HepG2 (cell line): ENCODE measurements around the gene RNGTT. TPM values are rescaled to one million over a fixed set of nuclear protein-coding genes. Genes with fewer than 3 reads are reported as not detected.

Experiments used
- ATAC-seq: fragments of 200-7000 bp; cut with Tn5 transposase; 3 replicates; pipeline ENCODE4 v1.9.1; 2020; ENCODE audit warnings: mild to moderate bottlenecking, moderate library complexity
- BruUV-seq: library from RNA; stranded (reverse); fragments of 400-500 nt; replicated peaks from 2 replicates; lab custom pipeline; 2021; lab: Mats Ljungman, UMichigan
- CTCF ChIA-PET: fragments of 300-600 bp; formaldehyde crosslinking; extraction: SDS; loops from one replicate; lab custom pipeline; 2021; ENCODE audit warnings: low total read pairs, inconsistent platforms, low intra/inter-chr PET ratio; lab: Yijun Ruan, JAX
- POLR2A ChIA-PET: fragments of 350-600 bp; sonication (Branson Sonifier 250); formaldehyde crosslinking; loops from one replicate; lab custom pipeline; 2020; ENCODE audit warnings: antibody characterized with exemption, inconsistent platforms; lab: Yijun Ruan, JAX
- DNase-seq: peaks from one replicate; pipeline ENCODE4 v3.0.0-alpha.2; 2015; ENCODE audit warnings: low spot score
- FAIRE-seq: peaks from 3 replicates; lab custom pipeline; 2011; peaks lifted over from hg19 to GRCh38; lab: Jason Lieb, UNC
- H2AFZ ChIP-seq: one replicate; pipeline ENCODE4 v1.6.1; 2011; ENCODE audit warnings: low read length, inconsistent platforms
- H3K27ac ChIP-seq: fragments of 300-600 bp; 3 replicates; pipeline ENCODE4 v1.8.0; 2011; ENCODE audit warnings: mixed run types, mild to moderate bottlenecking, mixed read lengths, low read length, inconsistent platforms; ENCODE audit not compliant: insufficient read depth; ENCODE audit errors: extremely low read length
- H3K27me3 ChIP-seq, 2 experiments: fragments of 200-600 bp in 1 of 2; 2 replicates in 1 of 2; 3 replicates in 1 of 2; pipeline versions ENCODE4 v1.6.0 to v1.8.0; 2011; ENCODE audit warnings: low read length in 2 of 2, mild to moderate bottlenecking in 2 of 2, moderate library complexity in 2 of 2, inconsistent platforms in 1 of 2; ENCODE audit not compliant: insufficient read depth in 2 of 2, control insufficient read depth in 1 of 2
- H3K36me3 ChIP-seq, 2 experiments: fragments of 200-600 bp in 1 of 2; replicated peaks in 1 of 2; 2 replicates in 1 of 2; 3 replicates in 1 of 2; pipeline versions ENCODE4 v1.5.1 to v1.8.0; 2011; ENCODE audit warnings: low read length in 2 of 2, inconsistent platforms in 1 of 2; ENCODE audit not compliant: insufficient read depth in 2 of 2, control insufficient read depth in 1 of 2
- H3K4me1 ChIP-seq: 2 replicates; pipeline ENCODE4 v1.5.1; 2012; ENCODE audit warnings: low read length, inconsistent platforms; ENCODE audit not compliant: insufficient read depth
- H3K4me2 ChIP-seq: 2 replicates; pipeline ENCODE4 v1.6.0; 2011; ENCODE audit warnings: low read depth, low read length, inconsistent platforms
- H3K4me3 ChIP-seq, 3 experiments: fragments of 200-600 bp in 1 of 3; sonication (generic), shearing (Covaris generic) in 1 of 3; replicated peaks in 1 of 3; 2 replicates each; pipeline ENCODE4 v1.5.1; 2011 to 2016; ENCODE audit warnings: low read length in 3 of 3, inconsistent platforms in 2 of 3, low read depth in 2 of 3, mild to moderate bottlenecking in 2 of 3, control low read depth in 1 of 3, mixed read lengths in 1 of 3; ENCODE audit not compliant: insufficient read depth in 1 of 3
- H3K79me2 ChIP-seq: one replicate; pipeline ENCODE4 v1.6.1; 2011; ENCODE audit warnings: low read length, inconsistent platforms; ENCODE audit not compliant: insufficient read depth
- H3K9ac ChIP-seq: 2 replicates; pipeline ENCODE4 v1.6.0; 2011; ENCODE audit warnings: mild to moderate bottlenecking, low read depth, low read length, inconsistent platforms; ENCODE audit not compliant: insufficient read depth
- H3K9me3 ChIP-seq: 2 replicates; pipeline ENCODE4 v1.5.1; 2012; ENCODE audit warnings: mild to moderate bottlenecking, low read length
- H4K20me1 ChIP-seq: 2 replicates; pipeline ENCODE4 v1.6.0; 2011; ENCODE audit warnings: inconsistent platforms, mild to moderate bottlenecking, low read length, moderate library complexity; ENCODE audit not compliant: insufficient read depth
- AGO1 ChIP-seq: fragments of 200-400 bp; formaldehyde crosslinking; IDR thresholded peaks from 2 replicates; pipeline ENCODE4 v1.6.1; 2017; ENCODE audit warnings: mild to moderate bottlenecking, low read depth, low read length, moderate library complexity; ENCODE audit not compliant: poor library complexity, severe bottlenecking
- FOXJ3 ChIP-seq: sonication (generic); formaldehyde crosslinking; IDR thresholded peaks from 2 replicates; pipeline ENCODE4 v1.4.0; 2020; ENCODE audit warnings: missing genetic modification reagents, mild to moderate bottlenecking, borderline replicate concordance
- FUBP1 ChIP-seq: sonication (generic); formaldehyde crosslinking; IDR thresholded peaks from 2 replicates; pipeline ENCODE4 v1.5.1; 2020; ENCODE audit warnings: missing genetic modification reagents, mild to moderate bottlenecking, borderline replicate concordance
- GATAD2A ChIP-seq: IDR thresholded peaks from 2 replicates; pipeline ENCODE4 v1.6.1; 2016
- MAFF ChIP-seq: IDR thresholded peaks from 2 replicates; pipeline ENCODE4 v1.6.1; 2011; ENCODE audit warnings: low read depth, low read length, improper control_type of control experiment
- ONECUT2 ChIP-seq: sonication (generic); formaldehyde crosslinking; IDR thresholded peaks from 2 replicates; pipeline ENCODE4 v1.4.0; 2020; ENCODE audit warnings: missing genetic modification reagents
- PAX8 ChIP-seq: sonication (generic); formaldehyde crosslinking; IDR thresholded peaks from 2 replicates; pipeline ENCODE4 v1.8.0; 2022; ENCODE audit warnings: mild to moderate bottlenecking, missing genetic modification reagents, borderline replicate concordance
- RAD21 ChIP-seq: fragments of 450-650 bp; formaldehyde crosslinking; IDR thresholded peaks from 2 replicates; pipeline ENCODE4 v1.5.0; 2020; ENCODE audit warnings: mild to moderate bottlenecking
- RAD51 ChIP-seq: fragments of 450-650 bp; IDR thresholded peaks from 2 replicates; pipeline ENCODE4 v1.6.1; 2016; ENCODE audit warnings: borderline replicate concordance
- RBM39 ChIP-seq: fragments of 200-400 bp; formaldehyde crosslinking; IDR thresholded peaks from one replicate; pipeline ENCODE4 v1.6.1; 2018; ENCODE audit warnings: antibody characterized with exemption, mild to moderate bottlenecking, low read depth, low read length; ENCODE audit not compliant: poor library complexity, severe bottlenecking
- SRF ChIP-seq: IDR thresholded peaks from 2 replicates; pipeline ENCODE4 v1.6.1; 2011; ENCODE audit warnings: mild to moderate bottlenecking, low read depth, low read length, moderate library complexity
- ZNF446 ChIP-seq: sonication (generic); formaldehyde crosslinking; IDR thresholded peaks from 2 replicates; pipeline ENCODE4 v1.5.0; 2020; ENCODE audit warnings: mild to moderate bottlenecking, missing genetic modification reagents
- ZNF570 ChIP-seq: sonication (generic); formaldehyde crosslinking; IDR thresholded peaks from 2 replicates; pipeline ENCODE4 v1.4.0; 2020; ENCODE audit warnings: mild to moderate bottlenecking, missing genetic modification reagents, borderline replicate concordance
- ZNF678 ChIP-seq: sonication (generic); formaldehyde crosslinking; IDR thresholded peaks from 2 replicates; pipeline ENCODE4 v1.4.0; 2020; ENCODE audit warnings: mild to moderate bottlenecking, missing genetic modification reagents
- ZUFSP ChIP-seq: sonication (generic); formaldehyde crosslinking; IDR thresholded peaks from 2 replicates; pipeline ENCODE4 v1.9.0; 2021; ENCODE audit warnings: missing genetic modification reagents, mild to moderate bottlenecking, borderline replicate concordance
- WGBS: methylation state at CpG from one replicate; pipeline ENCODE4 v1.1.6; 2017; ENCODE audit warnings: low lambda C conversion rate; 5-methylcytosine and 5-hydroxymethylcytosine counted together
- in situ Hi-C: cut with HindIII; loops from 2 replicates; pipeline ENCODE4 v1.10.0; 2017; ENCODE audit warnings: low pct_unique_long_range_greater_than_20kb; ENCODE audit not compliant: extremely low pct_ligation_motif_present
- intact Hi-C: fragments of 100-400 bp; cut with micrococcal nuclease; formaldehyde crosslinking; loops from one replicate; pipeline ENCODE4 v1.10.0; 2022; ENCODE audit not compliant: unreplicated experiment
- polyA plus RNA-seq, 8 experiments: library from polyadenylated mRNA; depleted of rRNA in 3 of 8; stranded (reverse) in 7 of 8; unstranded in 1 of 8; fragments of >200 nt; fragmentation: Illumina TruSeq in 4 of 8; extraction: Trizol in 4 of 8; gene quantifications; 2 replicates each; pipeline versions ENCODE4 v1.2.1 to v1.2.3, GENCODE V29; 2011 to 2016; ENCODE audit warnings: low read depth in 4 of 8, missing spikeins in 1 of 8, mixed read lengths in 1 of 8; ENCODE audit not compliant: insufficient read depth in 1 of 8
- total RNA-seq, 5 experiments: library from RNA; depleted of rRNA; stranded (reverse); fragments of >200 nt; fragmentation: Illumina TruSeq; extraction: Trizol; gene quantifications; 2 replicates each; pipeline ENCODE4 v1.2.3, GENCODE V29; 2016; ENCODE audit warnings: low read depth in 1 of 5
- TF ChIP-seq, protein P1 (sequence below): sonication (generic); formaldehyde crosslinking; IDR thresholded peaks from 2 replicates; pipeline ENCODE4 v1.4.0; 2020; ENCODE audit warnings: mild to moderate bottlenecking, missing genetic modification reagents
- TF ChIP-seq, protein P2 (sequence below): sonication (generic); formaldehyde crosslinking; IDR thresholded peaks from 2 replicates; pipeline ENCODE4 v1.8.1; 2023; ENCODE audit warnings: mild to moderate bottlenecking, missing genetic modification reagents

The RNGTT gene
- total and polyA plus RNA-seq, 2 of the 13 experiments (the other 11 are each of a cell fraction or from before 2014, with no cell fraction given), result 6.0 to 22.6 TPM

- TF ChIP-seq FUBP1 (CRISPR knock-in tag), result no peak
- no peak for TF ChIP-seq PAX8 (CRISPR knock-in tag)
- TF ChIP-seq RAD21 (CRISPR knock-in tag), result no peak
- TF ChIP-seq ZUFSP (CRISPR knock-in tag), result no peak
- TF ChIP-seq RBM39, result no peak
These were observed 353.4 kb downstream of the RNGTT start (continued) for GRCh38 chr6:88609983-88610382.

- in situ Hi-C loops (no loop called here), intact Hi-C loops (no loop called here)
- no peak overlapping the region for H3K4me2 ChIP-seq
- CTCF ChIA-PET, result no interaction called here
- H2AFZ ChIP-seq, result no peak overlapping the region
- no peaks in the 10 kb centered on the region for H3K4me1 ChIP-seq
- no peaks in the 10 kb centered on the region for H3K9me3 ChIP-seq
- no peak overlapping the region for H3K9ac ChIP-seq
- 37% methylated on average over 3 of the region's 3 CpGs for WGBS
- H4K20me1 ChIP-seq, result no peaks in the 10 kb centered on the region
- FAIRE-seq, result no peak
- POLR2A ChIA-PET, result no interaction called here
- H3K4me3 ChIP-seq, result no peak overlapping the region
- H3K27me3 ChIP-seq, result 0 out of 5 replicates have a peak, but pooled peaks cover 0 to 4% of the 10 kb centered on the region in 2 experiments
- no peaks in the 10 kb centered on the region for H3K36me3 ChIP-seq
- no peak for DNase-seq
- no peaks in the 10 kb centered on the region for H3K79me2 ChIP-seq
- BruUV-seq, result no TSS peak
- ATAC-seq, result no peak
- no peak overlapping the region for H3K27ac ChIP-seq
- TF ChIP-seq MAFF, result no peak
- TF ChIP-seq AGO1, result no peak
- TF ChIP-seq ZNF446 (CRISPR knock-in tag), result no peak
- no peak for TF ChIP-seq SRF
- TF ChIP-seq, protein P1, sequence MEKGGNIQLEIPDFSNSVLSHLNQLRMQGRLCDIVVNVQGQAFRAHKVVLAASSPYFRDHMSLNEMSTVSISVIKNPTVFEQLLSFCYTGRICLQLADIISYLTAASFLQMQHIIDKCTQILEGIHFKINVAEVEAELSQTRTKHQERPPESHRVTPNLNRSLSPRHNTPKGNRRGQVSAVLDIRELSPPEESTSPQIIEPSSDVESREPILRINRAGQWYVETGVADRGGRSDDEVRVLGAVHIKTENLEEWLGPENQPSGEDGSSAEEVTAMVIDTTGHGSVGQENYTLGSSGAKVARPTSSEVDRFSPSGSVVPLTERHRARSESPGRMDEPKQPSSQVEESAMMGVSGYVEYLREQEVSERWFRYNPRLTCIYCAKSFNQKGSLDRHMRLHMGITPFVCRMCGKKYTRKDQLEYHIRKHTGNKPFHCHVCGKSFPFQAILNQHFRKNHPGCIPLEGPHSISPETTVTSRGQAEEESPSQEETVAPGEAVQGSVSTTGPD (CRISPR knock-in tag), result no peak
- TF ChIP-seq ONECUT2 (CRISPR knock-in tag), result no peak
- TF ChIP-seq, protein P2, sequence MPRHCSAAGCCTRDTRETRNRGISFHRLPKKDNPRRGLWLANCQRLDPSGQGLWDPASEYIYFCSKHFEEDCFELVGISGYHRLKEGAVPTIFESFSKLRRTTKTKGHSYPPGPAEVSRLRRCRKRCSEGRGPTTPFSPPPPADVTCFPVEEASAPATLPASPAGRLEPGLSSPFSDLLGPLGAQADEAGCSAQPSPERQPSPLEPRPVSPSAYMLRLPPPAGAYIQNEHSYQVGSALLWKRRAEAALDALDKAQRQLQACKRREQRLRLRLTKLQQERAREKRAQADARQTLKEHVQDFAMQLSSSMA (CRISPR knock-in tag), result no peak
- no peak for TF ChIP-seq ZNF570
- TF ChIP-seq FOXJ3 (CRISPR knock-in tag), result no peak
- no peak for TF ChIP-seq RAD51
- no peak for TF ChIP-seq GATAD2A (CRISPR knock-in tag)
- no peak for TF ChIP-seq ZNF678 (CRISPR knock-in tag)
- TF ChIP-seq, all 625 proteins: peak for 0
These were observed 358.1 kb downstream of the RNGTT start for GRCh38 chr6:88605271-88605670.
